H9 (cell line): ENCODE data around the gene DLG2. TPM values are rescaled to one million over a fixed set of nuclear protein-coding genes. Genes with fewer than 3 reads are reported as not detected.

ENCODE experiments used
- DNase-seq: peaks from one replicate; pipeline ENCODE4 v3.0.0-alpha.2; 2017
- H2AFZ ChIP-seq: one replicate; pipeline ENCODE4 v1.6.1; 2013; ENCODE audit warnings: mild to moderate bottlenecking, low read length, control low read depth, moderate library complexity
- H2AK5ac ChIP-seq: 2 replicates; pipeline ENCODE4 v1.6.1; 2013; ENCODE audit warnings: low read length, control low read depth, mixed read lengths; ENCODE audit not compliant: insufficient read length
- H2BK120ac ChIP-seq: one replicate; pipeline ENCODE4 v1.6.1; 2013; ENCODE audit warnings: low read depth, mild to moderate bottlenecking, low read length, control low read depth, inconsistent platforms; ENCODE audit not compliant: poor library complexity, severe bottlenecking
- H2BK12ac ChIP-seq: 2 replicates; pipeline ENCODE4 v1.6.1; 2013; ENCODE audit warnings: low read length, control low read depth, mixed read lengths, low read depth; ENCODE audit not compliant: insufficient read length
- H2BK15ac ChIP-seq: 2 replicates; pipeline ENCODE4 v1.6.1; 2013; ENCODE audit warnings: low read depth, low read length, control low read depth
- H2BK20ac ChIP-seq: one replicate; pipeline ENCODE4 v1.6.1; 2013; ENCODE audit warnings: low read depth, mild to moderate bottlenecking, low read length, control low read depth, inconsistent platforms; ENCODE audit not compliant: poor library complexity, severe bottlenecking
- H2BK5ac ChIP-seq: 2 replicates; pipeline ENCODE4 v1.6.1; 2013; ENCODE audit warnings: low read length, control low read depth, mixed read lengths; ENCODE audit not compliant: insufficient read length
- H3K14ac ChIP-seq: 2 replicates; pipeline ENCODE4 v1.6.1; 2013; ENCODE audit warnings: low read length, control low read depth; ENCODE audit not compliant: insufficient read depth
- H3K18ac ChIP-seq: 2 replicates; pipeline ENCODE4 v1.6.1; 2013; ENCODE audit warnings: low read depth, mild to moderate bottlenecking, mixed read lengths, low read length, control low read depth; ENCODE audit not compliant: insufficient read length
- H3K23ac ChIP-seq: 2 replicates; pipeline ENCODE4 v1.6.1; 2013; ENCODE audit warnings: low read length, control low read depth, mixed read lengths, low read depth; ENCODE audit not compliant: insufficient read length
- H3K23me2 ChIP-seq: 2 replicates; pipeline ENCODE4 v1.6.1; 2013; ENCODE audit warnings: low read depth, mild to moderate bottlenecking, mixed read lengths, low read length, control low read depth; ENCODE audit not compliant: insufficient read length, poor library complexity, severe bottlenecking
- H3K27ac ChIP-seq: 2 replicates; pipeline ENCODE4 v1.5.1; 2013; ENCODE audit warnings: low read length, control low read depth, mixed read lengths, low read depth; ENCODE audit not compliant: insufficient read length
- H3K27me3 ChIP-seq: 2 replicates; pipeline ENCODE4 v1.6.1; 2013; ENCODE audit warnings: low read length, control low read depth, inconsistent platforms; ENCODE audit not compliant: insufficient read depth
- H3K4ac ChIP-seq: 2 replicates; pipeline ENCODE4 v1.6.1; 2013; ENCODE audit warnings: low read depth, mild to moderate bottlenecking, control low read depth, inconsistent platforms, low read length, moderate library complexity
- H3K4me1 ChIP-seq: 2 replicates; pipeline ENCODE4 v1.6.1; 2013; ENCODE audit warnings: low read length, control low read depth, inconsistent platforms; ENCODE audit not compliant: insufficient read depth
- H3K4me2 ChIP-seq: 2 replicates; pipeline ENCODE4 v1.6.1; 2013; ENCODE audit warnings: low read length, control low read depth, mixed read lengths; ENCODE audit not compliant: insufficient read length, insufficient read depth
- H3K56ac ChIP-seq: 2 replicates; pipeline ENCODE4 v1.6.1; 2013; ENCODE audit warnings: low read depth, mild to moderate bottlenecking, mixed read lengths, low read length, control low read depth; ENCODE audit not compliant: insufficient read length
- H3K79me1 ChIP-seq: 2 replicates; pipeline ENCODE4 v1.6.1; 2013; ENCODE audit warnings: low read depth, mild to moderate bottlenecking, moderate library complexity, low read length, control low read depth, inconsistent platforms; ENCODE audit not compliant: insufficient read depth, poor library complexity, severe bottlenecking
- H3K79me2 ChIP-seq: 2 replicates; pipeline ENCODE4 v1.6.1; 2013; ENCODE audit warnings: low read length, control low read depth, inconsistent platforms; ENCODE audit not compliant: insufficient read depth
- H3K9ac ChIP-seq: 2 replicates; pipeline ENCODE4 v1.6.1; 2013; ENCODE audit warnings: low read length, control low read depth, mixed read lengths; ENCODE audit not compliant: insufficient read length; ENCODE audit errors: extremely low read depth
- H3K9me3 ChIP-seq: one replicate; pipeline ENCODE4 v1.6.1; 2013; ENCODE audit warnings: low read depth, low read length, inconsistent platforms; ENCODE audit not compliant: control insufficient read depth
- H3T11ph ChIP-seq: one replicate; pipeline ENCODE4 v1.6.1; 2013; ENCODE audit warnings: mild to moderate bottlenecking, low read length, control low read depth, inconsistent platforms
- H4K20me1 ChIP-seq: one replicate; pipeline ENCODE4 v1.6.1; 2013; ENCODE audit not compliant: control insufficient read depth, insufficient read length, insufficient read depth
- H4K5ac ChIP-seq: 2 replicates; pipeline ENCODE4 v1.6.1; 2013; ENCODE audit warnings: low read depth, mild to moderate bottlenecking, mixed read lengths, low read length, control low read depth; ENCODE audit not compliant: insufficient read length
- H4K8ac ChIP-seq: replicated peaks from 2 replicates; pipeline ENCODE4 v1.6.1; 2013; ENCODE audit warnings: low read length, control low read depth, mixed read lengths, low read depth; ENCODE audit not compliant: insufficient read length
- H4K91ac ChIP-seq: 2 replicates; pipeline ENCODE4 v1.6.1; 2013; ENCODE audit warnings: low read depth, mild to moderate bottlenecking, moderate library complexity, mixed read lengths, low read length, control low read depth; ENCODE audit not compliant: insufficient read length
- H3K27ac Mint-ChIP-seq, 3 experiments: 2 replicates in 2 of 3; 3 replicates in 1 of 3; pipeline ENCODE4 v1.8.0; 2020 to 2021; ENCODE audit warnings: mixed read lengths in 3 of 3, mild to moderate bottlenecking in 1 of 3, moderate library complexity in 1 of 3
- H3K27me3 Mint-ChIP-seq: 2 replicates; pipeline ENCODE4 v1.8.0; 2021; ENCODE audit warnings: low read depth, mild to moderate bottlenecking, moderate library complexity, mixed read lengths
- H3K36me3 Mint-ChIP-seq, 3 experiments: 2 replicates in 2 of 3; 3 replicates in 1 of 3; pipeline ENCODE4 v1.8.0; 2020 to 2021; ENCODE audit warnings: low read depth in 3 of 3, mixed read lengths in 3 of 3; ENCODE audit not compliant: insufficient read depth in 1 of 3
- H3K4me1 Mint-ChIP-seq, 2 experiments: 2 replicates each; pipeline ENCODE4 v1.8.0; 2020; ENCODE audit warnings: mixed read lengths in 2 of 2
- H3K4me3 Mint-ChIP-seq, 2 experiments: 2 replicates in 1 of 2; 3 replicates in 1 of 2; pipeline ENCODE4 v1.8.0; 2020 to 2021; ENCODE audit warnings: mild to moderate bottlenecking in 2 of 2, mixed read lengths in 2 of 2, moderate library complexity in 1 of 2
- H3K9me3 Mint-ChIP-seq, 2 experiments: 2 replicates in 1 of 2; 3 replicates in 1 of 2; pipeline ENCODE4 v1.8.0; 2020; ENCODE audit warnings: mild to moderate bottlenecking in 2 of 2, mixed read lengths in 2 of 2, moderate library complexity in 1 of 2
- CTCF ChIP-seq: fragments of 200-600 bp; sonication (generic); conservative IDR thresholded peaks from 3 replicates; pipeline ENCODE4 v1.8.0; 2021; ENCODE audit warnings: antibody characterized with exemption, mild to moderate bottlenecking
- WGBS: extraction: QIAGEN DNeasy Blood & Tissue Kit; methylation state at CpG from one replicate; pipeline ENCODE4 v1.1.7; 2013; ENCODE audit warnings: missing lambda C conversion rate, low lambda C conversion rate, mixed read lengths; ENCODE audit not compliant: insufficient read length; ENCODE audit errors: extremely low coverage; 5-methylcytosine and 5-hydroxymethylcytosine counted together
- total RNA-seq: library from RNA; stranded (reverse); gene quantifications from 2 replicates; pipeline ENCODE4 v1.2.1, GENCODE V29; 2021

The DLG2 gene
- total RNA-seq, 1 experiment from 2014 or later, result 8.0 TPM

- no CpG with 5 or more reads among the region's 1 CpG for WGBS
- no peak overlapping the region for H2AFZ ChIP-seq
Measured at GRCh38 chr11:84870486-84870885, 756.7 kb downstream of the DLG2 start.

More at GRCh38 chr11:84870486-84870885, 756.7 kb downstream of the DLG2 start:
- H3K27me3 Mint-ChIP-seq, result no peaks in the 10 kb centered on the region
- Histone ChIP-seq H2BK15ac (no peak overlapping the region), H4K91ac (no peak overlapping the region), H2BK12ac (no peak overlapping the region), H3K27ac (no peak overlapping the region), H3K56ac (no peak overlapping the region), H3K23me2 (no peaks in the 10 kb centered on the region), H3K9me3 (no peaks in the 10 kb centered on the region), H4K5ac (no peak overlapping the region), H2BK120ac (no peak overlapping the region), H4K20me1 (no peaks in the 10 kb centered on the region), H3K4me2 (no peak overlapping the region), H3K4me1 (no peaks in the 10 kb centered on the region; the same call in 1 of the 2 replicates), H3K14ac (no peak overlapping the region), H3K9ac (no peak overlapping the region), H3K23ac (no peak overlapping the region), H2BK20ac (no peak overlapping the region), H3K4ac (no peak overlapping the region), H4K8ac (no peak overlapping the region), H2AK5ac (no peak overlapping the region), H3K18ac (no peak overlapping the region), H3K79me2 (no peaks in the 10 kb centered on the region), H3K27me3 (no peaks in the 10 kb centered on the region), H2BK5ac (no peak overlapping the region), H3T11ph (no peak overlapping the region), H3K79me1 (no peaks in the 10 kb centered on the region)
- H3K4me3 Mint-ChIP-seq, result no peak overlapping the region
- TF ChIP-seq CTCF, result no peak
- DNase-seq, result no peak
- H3K4me1 Mint-ChIP-seq, result peaks cover 13 to 14% of the 10 kb centered on the region in 2 experiments
- no peaks in the 10 kb centered on the region for H3K36me3 Mint-ChIP-seq
- no peak overlapping the region for H3K27ac Mint-ChIP-seq
- H3K9me3 Mint-ChIP-seq, result no peaks in the 10 kb centered on the region
